HT1080 (cell line): Measurements from ENCODE around the gene RNF208. TPM values are rescaled to one million over a fixed set of nuclear protein-coding genes. Genes with fewer than 3 reads are reported as not detected.
"Not testable (repeated sequence)": the region's sequence is repeated elsewhere in the genome, so short reads cannot be mapped to it uniquely, and the experiment has no call there.

ENCODE experiments used
- DNase-seq: peaks from one replicate; pipeline ENCODE4 v3.0.0-alpha.2; 2015; ENCODE audit warnings: low read depth
- total RNA-seq: library from RNA; depleted of rRNA; stranded (reverse); fragments of >200 nt; shearing (Covaris generic); gene quantifications from 2 replicates; pipeline ENCODE4 v1.2.3, GENCODE V29; 2014

RNF208 gene
- total RNA-seq, 1 experiment from 2014 or later, result 0.96 TPM

DNA sequence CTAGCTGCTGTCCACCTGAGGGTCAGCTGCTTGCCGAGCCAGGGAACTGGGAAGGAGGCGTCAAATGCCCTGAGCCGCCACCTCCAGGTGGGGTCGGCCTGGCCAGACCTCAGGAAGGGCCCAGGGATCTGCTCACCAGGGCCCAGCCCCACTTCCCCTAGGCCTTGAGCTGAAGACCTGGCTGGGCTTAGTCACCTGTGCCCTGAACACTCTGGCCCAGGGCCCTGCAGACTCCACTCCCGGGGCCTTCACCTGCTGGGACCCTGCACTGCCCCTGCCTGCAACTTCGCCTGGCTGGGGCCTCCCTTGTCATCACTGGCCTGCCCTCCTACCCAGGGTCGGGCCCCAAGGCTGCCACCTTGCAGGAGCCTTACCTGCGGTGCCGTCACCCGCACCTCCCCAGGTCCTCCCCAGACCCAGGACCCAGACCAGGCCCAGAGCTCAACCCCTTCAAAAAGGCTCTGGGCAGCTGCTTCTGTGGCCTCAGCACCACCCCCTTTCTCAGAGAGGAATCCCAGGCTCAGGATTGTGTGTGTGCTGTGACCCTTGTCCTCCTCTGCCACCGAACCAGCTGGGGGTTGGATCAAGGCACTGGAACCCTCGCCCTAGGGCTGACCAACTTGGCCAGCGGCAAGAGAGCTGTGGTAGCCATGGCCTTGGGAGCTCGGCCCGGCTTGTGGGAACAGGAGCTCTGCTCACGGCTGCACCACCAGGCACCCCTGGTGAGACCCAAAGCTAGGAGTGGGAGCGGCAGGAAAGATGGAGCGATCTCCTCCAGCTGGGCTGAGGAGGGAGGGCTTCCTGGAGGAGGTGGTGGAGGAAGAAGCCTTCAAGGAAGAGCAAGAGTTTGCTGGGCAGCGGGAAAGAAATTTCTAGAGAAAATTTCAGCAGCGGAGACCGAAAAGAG, 31.9 kb upstream of the RNF208 start:
- DNase-seq, result no peak

DNA sequence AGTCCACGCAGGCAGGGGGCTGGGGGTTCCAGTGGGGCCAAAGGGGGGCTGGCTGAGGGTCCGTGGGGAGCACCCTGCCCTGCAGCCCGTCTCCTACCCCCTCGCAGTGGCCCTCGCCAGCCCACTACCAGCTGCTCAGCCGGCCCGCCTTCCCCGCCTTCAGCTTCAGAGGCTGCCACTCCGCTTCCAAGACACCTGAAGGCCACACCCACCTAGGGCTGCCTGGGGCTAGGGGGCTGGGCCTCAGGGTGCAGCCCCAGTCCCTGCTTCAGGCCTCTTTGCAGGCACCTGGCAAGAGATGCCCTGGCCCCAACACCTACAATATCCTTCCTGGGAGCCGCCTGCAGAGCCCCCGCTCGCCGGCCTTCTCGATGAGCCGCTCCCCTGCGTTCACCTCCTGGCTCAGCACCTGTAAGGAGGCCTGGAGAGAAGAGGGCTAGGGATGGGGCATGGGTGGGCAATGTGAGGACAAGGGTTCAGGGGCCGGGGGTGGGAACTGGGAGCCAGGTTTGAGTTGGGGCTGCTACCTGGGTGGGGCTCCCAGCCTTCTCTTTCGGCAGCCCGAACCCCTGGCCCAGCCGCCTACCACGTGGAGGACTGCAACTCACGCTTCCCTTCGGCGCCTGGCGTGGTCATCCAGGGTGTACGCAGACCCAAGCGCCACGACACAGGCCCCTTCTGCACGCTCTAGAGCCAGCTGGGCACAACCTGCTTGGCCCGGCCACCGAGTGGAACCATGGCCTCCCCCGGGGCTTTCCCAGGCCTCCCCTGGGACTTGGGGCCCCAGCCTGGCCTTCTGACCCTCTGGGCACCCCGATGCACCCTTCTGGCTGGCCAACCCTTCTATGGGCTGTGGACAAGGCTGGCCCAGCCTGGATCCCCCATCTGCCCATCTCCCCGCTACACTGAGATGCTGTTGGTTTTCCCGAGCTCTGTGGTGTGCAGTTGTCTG, 30.8 kb upstream of the RNF208 start:
- DNase-seq, result no peak

DNA sequence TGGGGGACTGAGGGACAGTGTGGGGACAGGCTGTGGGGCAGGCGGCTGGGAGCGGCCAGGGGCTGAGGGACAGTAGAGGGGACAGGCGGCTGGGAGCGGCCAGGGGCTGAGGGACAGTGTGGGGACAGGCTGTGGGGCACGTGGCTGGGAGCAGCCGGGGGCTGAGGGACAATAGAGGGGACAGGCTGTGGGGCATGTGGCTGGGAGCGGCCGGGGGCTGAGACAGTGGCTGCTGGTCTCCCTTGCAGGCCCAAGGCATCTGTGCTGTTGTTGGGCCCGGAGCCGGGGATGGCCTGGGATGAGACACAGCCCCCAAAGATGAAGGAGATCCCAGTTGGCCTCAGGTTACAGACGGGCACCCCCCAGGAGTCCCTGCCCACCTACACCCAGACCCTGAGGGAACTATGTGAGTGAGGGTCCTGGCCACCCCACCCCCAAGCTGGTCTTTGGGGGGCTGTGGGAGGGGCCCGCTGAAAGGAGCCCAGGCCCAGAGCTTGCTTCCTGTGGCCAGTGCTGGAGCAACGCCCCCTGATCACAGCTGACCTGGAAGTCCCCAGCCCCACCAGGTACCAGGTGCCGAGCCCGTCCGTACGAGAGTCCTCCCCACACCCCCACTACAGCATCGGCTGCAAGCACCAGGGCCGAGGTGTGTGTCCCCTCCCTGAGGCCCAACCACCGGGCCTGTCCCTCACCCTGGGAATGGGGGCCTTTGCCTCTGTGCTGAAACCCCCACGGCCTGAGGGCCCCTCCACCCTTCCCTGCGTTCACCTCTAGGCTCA, 29.6 kb upstream of the RNF208 start:
- DNase-seq, result no peak

GRCh38 chr9:137251194-137251461, 29.1 kb upstream of the RNF208 start, which contains the start of gene STPG3:
Gene STPG3 (plus strand): TSS chr9:137251286. CDS start chr9:137251287, 1 bp downstream.
- no peak for DNase-seq

- DNase-seq, result no peak
These were observed 28.5 kb upstream of the RNF208 start for GRCh38 chr9:137250329-137251193.

GRCh38 chr9:137247916-137248175, 25.8 kb upstream of the RNF208 start:
- no peak for DNase-seq

- DNase-seq, result no peak
These were observed 25.3 kb upstream of the RNF208 start for GRCh38 chr9:137247135-137247915.

DNA sequence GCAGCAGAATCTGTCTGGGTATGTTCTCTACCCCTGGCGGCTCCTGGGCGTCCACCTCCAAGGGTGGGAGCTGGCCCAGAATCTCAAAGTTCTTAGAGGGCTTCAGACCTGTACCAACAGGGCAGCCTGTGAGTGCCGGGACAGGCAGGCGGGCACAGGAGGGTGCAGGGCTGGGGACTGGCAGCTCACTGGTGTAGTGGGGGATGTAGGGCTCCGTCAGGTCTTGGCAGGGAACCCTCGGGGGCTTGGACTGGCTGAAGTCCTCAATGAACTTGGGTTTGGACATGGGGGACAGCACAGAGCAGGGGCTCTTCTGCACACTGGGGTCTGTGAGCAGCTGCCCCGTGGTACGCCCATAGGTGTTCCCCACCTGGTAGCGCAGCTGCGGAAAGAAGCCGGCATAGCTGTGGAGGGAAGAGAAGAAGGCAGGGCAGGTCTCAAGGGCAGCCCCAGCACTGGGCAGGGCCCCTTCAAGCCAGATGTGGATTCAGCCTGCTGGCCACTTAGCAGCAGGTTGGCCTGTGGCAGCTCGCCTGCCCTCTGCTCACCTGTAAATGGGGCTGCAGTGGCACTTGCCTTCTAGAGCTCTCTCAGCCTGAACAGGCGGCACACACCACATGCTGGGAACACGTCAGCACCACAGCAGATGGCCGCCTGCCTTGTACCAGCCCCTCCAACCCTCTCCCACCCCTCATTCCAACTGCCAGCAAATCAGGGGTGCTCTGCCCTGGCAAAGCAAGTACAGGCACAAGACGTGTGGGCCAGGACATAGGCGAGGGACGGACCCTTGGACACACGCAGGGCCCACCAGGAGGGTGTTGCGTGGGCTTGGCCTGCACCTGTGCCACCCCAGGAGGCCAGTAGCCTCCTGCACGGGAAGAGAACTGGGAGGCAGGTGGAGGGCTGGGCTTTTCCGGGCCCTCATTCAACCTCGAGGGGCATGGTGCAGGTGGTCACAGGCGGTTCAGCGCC, 23.7 kb upstream of the RNF208 start:
- DNase-seq, result no peak

- DNase-seq, result no peak
These were observed 22.7 kb upstream of the RNF208 start for GRCh38 chr9:137244486-137245449.

DNA sequence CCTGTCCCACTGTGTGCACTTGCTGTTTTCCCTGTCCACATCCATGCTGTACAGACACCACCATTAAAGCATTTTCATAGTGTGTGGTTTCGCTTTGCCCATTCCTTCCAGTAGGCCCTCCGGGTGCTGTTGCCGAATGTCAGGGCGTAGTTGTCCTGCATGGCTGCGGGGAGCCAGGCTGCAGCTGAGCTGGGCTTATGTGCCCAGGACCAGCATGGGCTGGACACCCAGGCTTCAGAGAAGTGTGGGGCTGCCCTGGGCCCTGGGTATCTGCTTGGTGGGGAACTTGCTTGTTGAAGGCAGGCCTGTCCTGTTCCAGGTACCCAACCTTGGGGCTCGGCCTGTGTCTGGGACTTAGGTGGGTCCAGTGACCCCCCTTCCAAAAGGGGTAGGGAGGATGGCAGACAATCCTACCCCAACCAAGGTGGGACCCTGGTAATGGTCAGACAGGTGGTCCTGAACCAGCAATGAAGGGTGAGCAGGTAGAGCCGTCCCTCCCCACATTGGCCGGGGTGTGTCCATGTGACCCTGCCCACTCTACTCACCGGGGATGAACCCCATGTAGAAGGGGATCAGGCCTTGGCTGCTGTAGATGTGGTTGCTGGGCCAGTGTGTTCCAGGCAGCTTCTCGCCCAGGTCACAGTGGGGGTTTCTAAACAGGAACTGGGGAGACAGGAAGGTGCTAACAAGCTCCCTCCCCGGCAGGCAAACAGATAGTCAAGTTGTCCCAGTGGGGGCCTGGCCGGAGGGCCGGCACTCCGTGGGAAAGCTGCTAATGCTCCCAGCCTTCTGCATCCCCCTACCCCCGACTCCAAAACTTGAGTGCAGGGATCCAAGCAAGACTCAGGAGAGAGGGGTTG, 21.8 kb upstream of the RNF208 start:
- DNase-seq, result peak; percentile 52

DNA sequence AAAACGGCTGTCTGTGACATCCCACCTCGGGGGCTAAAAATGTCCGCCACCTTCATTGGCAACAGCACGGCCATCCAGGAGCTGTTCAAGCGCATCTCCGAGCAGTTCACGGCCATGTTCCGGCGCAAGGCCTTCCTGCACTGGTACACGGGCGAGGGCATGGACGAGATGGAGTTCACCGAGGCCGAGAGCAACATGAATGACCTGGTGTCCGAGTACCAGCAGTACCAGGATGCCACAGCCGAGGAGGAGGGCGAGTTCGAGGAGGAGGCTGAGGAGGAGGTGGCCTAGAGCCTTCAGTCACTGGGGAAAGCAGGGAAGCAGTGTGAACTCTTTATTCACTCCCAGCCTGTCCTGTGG, 21.2 kb upstream of the RNF208 start:
- DNase-seq, result not testable (repeated sequence)

DNA sequence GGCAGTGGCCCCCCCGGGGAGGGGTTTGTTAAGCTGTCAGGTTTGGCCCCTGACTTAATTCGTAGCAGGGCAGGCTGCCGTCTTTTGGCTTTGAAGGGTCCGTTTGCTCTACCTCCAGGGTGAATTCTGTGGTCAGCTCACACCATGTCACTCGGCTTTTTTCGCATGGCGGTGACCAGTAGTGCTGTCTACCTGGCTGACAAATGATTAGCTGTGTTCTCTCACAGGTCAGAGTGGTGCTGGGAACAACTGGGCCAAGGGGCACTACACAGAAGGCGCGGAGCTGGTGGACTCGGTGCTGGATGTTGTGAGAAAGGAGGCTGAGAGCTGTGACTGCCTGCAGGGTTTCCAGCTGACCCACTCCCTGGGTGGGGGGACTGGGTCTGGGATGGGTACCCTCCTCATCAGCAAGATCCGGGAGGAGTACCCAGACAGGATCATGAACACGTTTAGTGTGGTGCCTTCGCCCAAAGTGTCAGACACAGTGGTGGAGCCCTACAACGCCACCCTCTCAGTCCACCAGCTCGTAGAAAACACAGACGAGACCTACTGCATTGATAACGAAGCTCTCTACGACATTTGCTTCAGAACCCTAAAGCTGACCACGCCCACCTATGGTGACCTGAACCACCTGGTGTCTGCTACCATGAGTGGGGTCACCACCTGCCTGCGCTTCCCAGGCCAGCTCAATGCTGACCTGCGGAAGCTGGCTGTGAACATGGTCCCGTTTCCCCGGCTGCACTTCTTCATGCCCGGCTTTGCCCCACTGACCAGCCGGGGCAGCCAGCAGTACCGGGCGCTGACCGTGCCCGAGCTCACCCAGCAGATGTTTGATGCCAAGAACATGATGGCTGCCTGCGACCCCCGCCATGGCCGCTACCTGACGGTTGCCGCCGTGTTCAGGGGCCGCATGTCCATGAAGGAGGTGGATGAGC, 20.5 kb upstream of the RNF208 start:
- no peak for DNase-seq

- no peak for DNase-seq
These were observed 19.6 kb upstream of the RNF208 start for GRCh38 chr9:137241490-137242268.

DNA sequence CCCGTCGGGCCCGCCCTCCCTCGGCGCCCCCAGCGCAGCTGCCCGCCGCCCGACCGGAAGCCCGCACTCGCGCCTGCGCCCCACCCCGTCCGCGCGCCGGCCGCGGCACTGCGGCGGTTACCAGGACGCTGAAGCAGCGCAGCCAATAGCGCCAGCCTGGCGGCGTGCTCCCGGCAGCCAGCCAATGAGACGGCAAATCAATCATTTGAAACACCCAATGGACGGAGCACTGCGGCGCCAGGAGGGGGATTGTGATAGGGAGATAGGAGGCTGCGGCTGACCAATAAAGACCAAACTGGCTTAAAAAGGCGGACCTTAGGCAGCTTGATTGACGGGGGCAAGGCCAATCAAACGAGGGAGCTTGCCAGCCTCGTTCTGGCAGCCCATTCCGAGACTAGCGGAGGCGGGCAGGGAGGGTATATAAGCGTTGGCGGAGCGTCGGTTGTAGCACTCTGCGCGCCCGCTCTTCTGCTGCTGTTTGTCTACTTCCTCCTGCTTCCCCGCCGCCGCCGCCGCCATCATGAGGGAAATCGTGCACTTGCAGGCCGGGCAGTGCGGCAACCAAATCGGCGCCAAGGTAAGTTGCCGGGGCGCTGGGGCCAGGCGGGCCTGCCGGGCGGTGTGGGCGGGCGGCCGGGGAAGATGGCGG, 18.9 kb upstream of the RNF208 start, which contains the start of gene TUBB4B:
Gene TUBB4B, plus strand, starts transcription at position 447 of the 649 bp plus-strand sequence. Its CDS starts 74 bp downstream, at position 521.
- peak; percentile 100 for DNase-seq
